T-helper 1 cell treated with Interleukin-12 subunit alpha and Interleukin-12 subunit beta and Interleukin-4 antibody, amounts not matched to agents 30 μg/mL and 1 μg/mL, for 36 hours (primary cell): ENCODE results near the gene PJVK.
"Not testable (repeated sequence)": the region's sequence is repeated elsewhere in the genome, so short reads cannot be mapped to it uniquely, and the experiment has no call there.

ENCODE experiments used
- H3K27ac Mint-ChIP-seq: one replicate; pipeline ENCODE4 v1.8.0; 2021; ENCODE audit warnings: mild to moderate bottlenecking, mixed read lengths
- H3K27me3 Mint-ChIP-seq: one replicate; pipeline ENCODE4 v1.8.0; 2021; ENCODE audit warnings: low read depth, mixed read lengths
- H3K36me3 Mint-ChIP-seq: one replicate; pipeline ENCODE4 v1.8.0; 2021; ENCODE audit warnings: low read depth, mixed read lengths
- H3K4me1 Mint-ChIP-seq: one replicate; pipeline ENCODE4 v1.8.0; 2021; ENCODE audit warnings: low read depth, mixed read lengths
- H3K4me3 Mint-ChIP-seq: one replicate; pipeline ENCODE4 v1.8.0; 2021; ENCODE audit warnings: mild to moderate bottlenecking, moderate library complexity, mixed read lengths
- H3K9me3 Mint-ChIP-seq: one replicate; pipeline ENCODE4 v1.8.0; 2021; ENCODE audit warnings: mixed read lengths

The PJVK gene

DNA sequence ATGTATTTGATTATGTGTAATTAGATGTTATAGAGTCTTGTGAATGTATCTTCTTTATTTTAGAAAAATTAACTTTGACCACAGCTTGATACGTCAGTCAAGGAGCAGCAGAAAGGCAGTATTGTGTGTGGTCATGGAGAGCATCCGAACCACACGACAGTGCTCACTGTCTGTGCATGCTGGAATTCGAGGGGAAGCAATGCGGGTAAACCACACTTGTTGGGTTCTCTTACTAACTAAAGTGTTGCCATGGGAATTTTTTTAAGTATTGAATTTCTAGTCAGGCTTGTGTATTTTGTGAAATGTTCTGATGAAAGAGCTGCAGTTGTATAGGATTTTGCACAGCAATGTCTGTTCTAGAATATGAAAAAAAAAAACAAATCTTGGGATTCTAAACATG lies 4.8 kb downstream of the PJVK start:
- no peaks in the 10 kb centered on the region for H3K9me3 Mint-ChIP-seq
- peaks cover 4% of the 10 kb centered on the region for H3K4me1 Mint-ChIP-seq
- H3K27ac Mint-ChIP-seq, result no peak overlapping the region
- H3K4me3 Mint-ChIP-seq, result no peak overlapping the region
- peaks cover 14% of the 10 kb centered on the region for H3K27me3 Mint-ChIP-seq
- peaks cover 1% of the 10 kb centered on the region for H3K36me3 Mint-ChIP-seq

- no peaks in the 10 kb centered on the region for H3K9me3 Mint-ChIP-seq
- peaks cover 11% of the 10 kb centered on the region for H3K27me3 Mint-ChIP-seq
- no peak overlapping the region for H3K4me3 Mint-ChIP-seq
- peaks cover under 1% of the 10 kb centered on the region for H3K4me1 Mint-ChIP-seq
- no peak overlapping the region for H3K27ac Mint-ChIP-seq
- H3K36me3 Mint-ChIP-seq, result peaks cover 1% of the 10 kb centered on the region
Measured at GRCh38 chr2:178457390-178457886, 6.3 kb downstream of the PJVK start.

DNA sequence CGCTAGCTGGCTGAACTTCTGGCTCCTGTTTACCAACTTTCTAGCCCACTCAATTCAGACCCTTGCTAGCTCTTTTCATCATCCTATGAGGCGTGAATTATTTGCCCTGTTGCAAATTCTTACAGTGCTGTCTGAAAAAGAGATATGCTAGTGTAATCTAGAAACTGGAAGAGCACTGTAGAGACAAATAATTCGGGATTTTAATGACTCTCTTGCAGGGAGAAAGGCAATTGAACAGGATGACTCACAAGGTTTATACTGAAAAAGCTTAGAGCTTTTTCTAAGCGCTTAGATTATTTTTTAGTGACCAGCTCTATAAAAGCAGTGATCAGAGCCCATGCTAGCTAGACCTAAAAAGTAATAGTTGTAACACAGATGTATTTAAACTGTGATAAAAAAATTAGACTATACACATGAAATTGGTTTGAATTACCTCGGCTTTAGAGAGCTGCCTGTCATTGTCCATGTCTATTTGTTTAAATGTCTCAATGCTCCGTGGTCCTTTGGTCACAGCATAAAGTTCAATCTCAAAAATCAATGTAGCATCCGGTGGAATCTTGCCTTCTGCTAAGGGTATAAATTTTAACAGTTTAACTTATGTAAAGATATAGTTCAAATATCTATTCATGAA lies 18.2 kb downstream of the PJVK start:
- Mint-ChIP-seq H3K27me3 (no peaks in the 10 kb centered on the region), H3K4me1 (peaks cover 3% of the 10 kb centered on the region), H3K27ac (no peak overlapping the region), H3K4me3 (no peak overlapping the region), H3K36me3 (no peaks in the 10 kb centered on the region), H3K9me3 (no peaks in the 10 kb centered on the region)

GRCh38 chr2:178471313-178471712 lies 20.1 kb downstream of the PJVK start:
- H3K9me3 Mint-ChIP-seq, H3K27me3 Mint-ChIP-seq, H3K36me3 Mint-ChIP-seq, H3K4me3 Mint-ChIP-seq, H3K4me1 Mint-ChIP-seq, H3K27ac Mint-ChIP-seq: not testable (repeated sequence)

- Mint-ChIP-seq H3K9me3 (no peaks in the 10 kb centered on the region), H3K27ac (no peak overlapping the region), H3K4me3 (no peak overlapping the region), H3K4me1 (peaks cover 6% of the 10 kb centered on the region), H3K27me3 (no peaks in the 10 kb centered on the region), H3K36me3 (peaks cover 2% of the 10 kb centered on the region)
Measured at GRCh38 chr2:178473373-178473772, 22.2 kb downstream of the PJVK start.

GRCh38 chr2:178473931-178474330 lies 22.8 kb downstream of the PJVK start:
- H3K27me3 Mint-ChIP-seq, result no peaks in the 10 kb centered on the region
- peaks cover 5% of the 10 kb centered on the region for H3K36me3 Mint-ChIP-seq
- H3K4me1 Mint-ChIP-seq, result peaks cover 11% of the 10 kb centered on the region
- no peaks in the 10 kb centered on the region for H3K9me3 Mint-ChIP-seq
- no peak overlapping the region for H3K4me3 Mint-ChIP-seq
- H3K27ac Mint-ChIP-seq, result no peak overlapping the region

DNA sequence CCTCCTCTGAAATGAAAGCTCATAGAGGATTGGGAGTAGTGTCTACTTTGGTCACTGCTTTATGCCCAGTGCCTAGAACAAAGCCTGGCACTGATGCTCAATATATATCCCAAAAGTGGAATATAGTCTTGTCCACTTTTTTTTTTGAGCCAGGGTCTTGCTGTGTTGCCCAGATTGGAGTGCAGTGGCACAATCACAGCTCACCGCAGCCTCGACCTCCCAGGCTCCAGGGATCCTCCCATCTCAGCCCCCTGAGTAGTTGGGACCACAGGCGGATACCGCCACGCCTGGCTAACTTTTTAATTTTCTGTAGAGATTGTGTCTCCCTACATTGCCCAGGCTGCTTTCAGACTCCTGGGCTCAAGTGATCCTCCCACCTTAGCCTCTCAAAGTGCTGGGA lies 23.4 kb downstream of the PJVK start:
- Mint-ChIP-seq H3K36me3 (peaks cover 5% of the 10 kb centered on the region), H3K27me3 (no peaks in the 10 kb centered on the region), H3K9me3 (no peaks in the 10 kb centered on the region), H3K27ac (no peak overlapping the region), H3K4me1 (peaks cover 16% of the 10 kb centered on the region), H3K4me3 (no peak overlapping the region)

- Mint-ChIP-seq H3K4me1 (peaks cover 26% of the 10 kb centered on the region), H3K9me3 (no peaks in the 10 kb centered on the region), H3K4me3 (no peak overlapping the region), H3K36me3 (peaks cover 5% of the 10 kb centered on the region), H3K27ac (no peak overlapping the region), H3K27me3 (no peaks in the 10 kb centered on the region)
Measured at GRCh38 chr2:178476477-178476876, 25.3 kb downstream of the PJVK start.

DNA sequence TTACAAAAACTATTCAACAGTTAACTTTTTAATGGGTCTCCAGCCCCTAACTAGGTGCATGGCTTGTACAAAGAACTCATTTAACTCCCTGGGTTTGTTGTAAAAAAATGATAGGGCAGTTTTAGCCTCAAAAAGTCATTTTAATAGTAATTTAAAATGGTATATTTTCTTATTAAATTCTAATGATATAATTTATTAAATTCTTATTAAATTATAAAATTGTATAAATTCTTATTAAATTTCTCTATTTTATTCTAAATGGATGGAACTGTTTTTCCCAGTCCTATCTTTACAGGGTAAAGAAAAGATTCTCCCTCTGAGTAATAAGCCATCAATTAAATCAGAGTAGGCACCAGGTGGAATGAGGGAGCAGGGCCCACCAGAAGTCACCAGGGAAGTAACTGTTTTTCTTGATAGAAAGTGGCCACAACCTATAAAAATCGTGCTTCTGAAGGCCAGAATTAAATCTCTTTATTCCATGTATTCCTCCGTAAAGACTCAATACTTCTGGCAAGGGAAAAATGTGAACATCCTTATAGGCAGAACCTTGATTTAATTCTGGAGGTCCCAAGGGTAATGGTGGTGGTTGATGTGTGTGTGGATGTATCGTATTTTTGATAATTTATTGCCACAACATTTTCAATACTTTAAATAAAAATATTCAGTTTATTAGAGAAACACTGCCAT lies 26.4 kb downstream of the PJVK start:
- no peaks in the 10 kb centered on the region for H3K27me3 Mint-ChIP-seq
- no peaks in the 10 kb centered on the region for H3K9me3 Mint-ChIP-seq
- peaks cover 36% of the 10 kb centered on the region for H3K4me1 Mint-ChIP-seq
- H3K27ac Mint-ChIP-seq, result peak overlapping the region; percentile 99
- H3K4me3 Mint-ChIP-seq, result peak overlapping the region; percentile 42
- H3K36me3 Mint-ChIP-seq, result peaks cover 5% of the 10 kb centered on the region

DNA sequence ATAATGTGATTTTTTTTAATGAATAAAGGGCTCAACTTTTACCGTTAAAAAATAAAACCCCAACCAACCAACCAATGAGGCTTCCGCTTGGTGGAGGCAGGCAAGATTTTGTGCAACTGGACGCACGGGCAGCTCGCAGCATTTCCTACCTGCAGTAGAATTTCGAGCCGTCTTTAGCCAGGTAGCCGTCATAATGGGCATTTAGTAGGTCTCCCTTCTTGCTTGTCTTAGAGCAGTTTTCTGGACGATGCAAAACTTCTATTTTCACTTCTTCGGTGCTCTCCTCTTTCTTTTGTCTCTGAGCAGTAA lies 26.9 kb downstream of the PJVK start:
- Mint-ChIP-seq H3K4me3 (peak overlapping the region; percentile 97), H3K27ac (peak overlapping the region; percentile 99), H3K4me1 (peaks cover 41% of the 10 kb centered on the region), H3K27me3 (no peaks in the 10 kb centered on the region), H3K9me3 (no peaks in the 10 kb centered on the region), H3K36me3 (peaks cover 5% of the 10 kb centered on the region)

- no peaks in the 10 kb centered on the region for H3K9me3 Mint-ChIP-seq
- peaks cover 5% of the 10 kb centered on the region for H3K36me3 Mint-ChIP-seq
- H3K27ac Mint-ChIP-seq, result peak within 1 kb of the TSS; percentile 99
- H3K4me3 Mint-ChIP-seq, result peak within 1 kb of the TSS; percentile 97
- H3K27me3 Mint-ChIP-seq, result no peaks in the 10 kb centered on the region
- H3K4me1 Mint-ChIP-seq, result peaks cover 41% of the 10 kb centered on the region
Measured at GRCh38 chr2:178478439-178479274, 27.5 kb downstream of the PJVK start, which contains the start of gene FKBP7. TSS of gene FKBP7 (minus strand) at chr2:178478600. CDS start at chr2:178478499, 101 bp downstream.

DNA sequence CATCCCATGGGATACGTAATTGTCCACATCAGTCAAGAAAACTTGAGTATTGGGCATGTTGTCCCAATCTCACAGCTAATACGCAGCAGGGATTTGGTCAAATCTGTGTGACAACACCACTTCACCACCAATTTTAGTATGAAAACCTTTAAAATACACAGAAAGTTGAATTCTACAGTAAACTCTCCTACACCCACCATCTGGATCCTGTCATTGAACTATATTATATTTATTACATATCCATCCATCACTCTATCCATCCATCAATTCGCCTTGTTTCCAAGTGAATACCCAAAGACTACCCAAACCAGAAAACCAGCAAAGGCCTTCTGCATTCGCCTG lies 28.1 kb downstream of the PJVK start:
- H3K27ac Mint-ChIP-seq, result peak overlapping the region; percentile 99
- H3K4me3 Mint-ChIP-seq, result peak overlapping the region; percentile 97
- peaks cover 41% of the 10 kb centered on the region for H3K4me1 Mint-ChIP-seq
- no peaks in the 10 kb centered on the region for H3K9me3 Mint-ChIP-seq
- no peaks in the 10 kb centered on the region for H3K27me3 Mint-ChIP-seq
- H3K36me3 Mint-ChIP-seq, result peaks cover 5% of the 10 kb centered on the region

DNA sequence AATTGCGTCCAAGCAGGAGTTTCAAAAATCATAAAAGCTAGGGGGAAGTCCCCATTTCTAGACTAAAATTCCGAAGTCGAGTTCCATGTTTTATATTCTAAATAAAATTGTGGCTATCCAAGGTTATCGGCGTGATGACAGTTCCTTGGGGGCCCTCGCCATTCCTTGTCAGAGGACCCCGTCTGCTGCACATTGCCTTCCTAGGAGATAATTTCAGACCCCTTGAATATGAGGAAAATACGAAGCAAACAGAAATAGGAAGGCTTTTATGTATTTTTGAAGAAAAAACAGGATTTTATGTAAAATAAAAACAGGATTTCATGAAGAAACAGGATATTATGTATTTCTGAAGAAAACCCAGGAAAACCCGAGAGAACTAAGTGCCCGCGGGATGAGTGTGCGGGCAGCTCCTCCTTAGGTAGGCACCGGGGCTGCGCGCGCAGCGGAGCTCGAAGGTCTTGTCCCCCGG lies 28.6 kb downstream of the PJVK start:
- Mint-ChIP-seq H3K27me3 (no peaks in the 10 kb centered on the region), H3K4me1 (peaks cover 45% of the 10 kb centered on the region), H3K27ac (peak overlapping the region; percentile 99), H3K4me3 (peak overlapping the region; percentile 97), H3K36me3 (peaks cover 5% of the 10 kb centered on the region), H3K9me3 (no peaks in the 10 kb centered on the region)

DNA sequence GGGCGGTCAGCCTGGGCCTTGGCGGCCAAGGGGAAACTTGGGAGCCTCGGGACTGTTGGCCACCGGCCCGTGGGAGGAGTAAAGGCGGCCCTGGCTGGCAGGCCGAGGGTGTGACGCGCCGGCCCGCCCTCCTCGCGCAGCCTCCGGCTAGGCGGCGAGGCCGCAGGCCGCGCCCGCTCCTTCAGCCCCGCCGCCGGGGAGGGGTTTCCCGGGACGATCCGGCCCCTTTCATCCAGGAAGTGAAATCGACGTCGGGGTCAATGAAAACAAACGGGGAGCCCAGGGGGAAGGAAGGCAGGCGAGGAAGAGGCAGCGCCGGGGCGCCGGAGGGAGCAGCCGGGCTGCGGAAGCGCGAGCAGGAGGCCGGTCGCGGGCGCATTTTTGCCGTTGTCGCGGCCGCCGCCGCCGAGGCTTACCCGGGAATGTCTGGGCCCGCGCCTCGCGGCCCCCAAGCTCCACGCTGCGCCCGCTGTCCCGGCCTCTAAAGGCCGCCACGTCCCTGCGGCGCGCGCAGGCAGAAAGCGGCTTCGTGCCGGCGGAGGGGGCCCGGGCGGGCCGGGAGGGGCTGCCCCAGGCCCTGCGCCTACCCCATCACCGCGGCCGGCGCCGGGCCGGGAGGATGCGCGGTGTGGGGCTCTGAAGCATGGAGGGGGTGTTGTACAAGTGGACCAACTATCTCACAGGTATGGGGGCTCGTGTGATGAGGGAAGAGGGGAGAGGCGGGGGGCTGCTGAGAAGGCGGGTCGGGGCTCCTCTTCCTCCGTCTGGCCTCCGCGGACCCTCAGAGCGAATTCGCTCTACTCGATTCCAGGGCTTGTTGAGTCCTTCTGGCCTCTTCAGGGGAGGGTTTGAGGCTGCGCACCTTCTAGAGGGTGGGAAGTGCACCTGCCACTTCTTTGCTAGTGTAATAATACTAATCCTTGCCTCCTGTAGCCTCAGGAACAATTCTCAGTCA lies 29.3 kb downstream of the PJVK start, which contains the start of gene PLEKHA3:
Gene PLEKHA3 (plus strand): TSS at position 231 of the 955 bp plus-strand sequence. CDS start 413 bp downstream, at position 644.
- H3K4me3 Mint-ChIP-seq, result peak within 1 kb of the TSS; percentile 97
- H3K9me3 Mint-ChIP-seq, result no peaks in the 10 kb centered on the region
- H3K27me3 Mint-ChIP-seq, result no peaks in the 10 kb centered on the region
- peak within 1 kb of the TSS; percentile 99 for H3K27ac Mint-ChIP-seq
- H3K4me1 Mint-ChIP-seq, result peaks cover 49% of the 10 kb centered on the region
- peaks cover 7% of the 10 kb centered on the region for H3K36me3 Mint-ChIP-seq
